OCI-LY1 (cell line): Measurements from ENCODE around the gene ATIC.

Experiments
- H2AFZ ChIP-seq: fragments of 200-600 bp; sonication (generic), shearing (Covaris generic); 2 replicates; pipeline ENCODE4 v1.6.0; 2014; ENCODE audit warnings: antibody characterized with exemption, mild to moderate bottlenecking, low read length
- H3F3A ChIP-seq: fragments of 200-600 bp; sonication (generic), shearing (Covaris generic); 2 replicates; pipeline ENCODE4 v1.6.0; 2014; ENCODE audit warnings: mild to moderate bottlenecking, antibody characterized with exemption, low read length, moderate library complexity; ENCODE audit not compliant: insufficient read depth
- H3K27ac ChIP-seq: fragments of 200-600 bp; sonication (generic); 2 replicates; pipeline ENCODE4 v1.5.1; 2014; ENCODE audit warnings: low read length, mixed run types, mild to moderate bottlenecking, low read depth; ENCODE audit not compliant: poor library complexity, severe bottlenecking
- H3K27me3 ChIP-seq: fragments of 200-600 bp; sonication (generic); 2 replicates; pipeline ENCODE4 v1.6.0; 2014; ENCODE audit warnings: antibody characterized with exemption, mild to moderate bottlenecking, low read length, moderate library complexity; ENCODE audit not compliant: insufficient read depth
- H3K36me3 ChIP-seq: fragments of 200-600 bp; sonication (generic); 2 replicates; pipeline ENCODE4 v1.6.1; 2014; ENCODE audit warnings: mild to moderate bottlenecking, antibody characterized with exemption, low read length, moderate library complexity, mixed read lengths; ENCODE audit not compliant: insufficient read depth
- H3K4me1 ChIP-seq: fragments of 200-600 bp; sonication (generic); 2 replicates; pipeline ENCODE4 v1.5.1; 2014; ENCODE audit warnings: mild to moderate bottlenecking, low read length, moderate library complexity; ENCODE audit not compliant: insufficient read depth, severe bottlenecking
- H3K4me2 ChIP-seq: fragments of 200-600 bp; sonication (generic), shearing (Covaris generic); 2 replicates; pipeline ENCODE4 v1.6.1; 2014; ENCODE audit warnings: low read length
- H3K4me3 ChIP-seq: fragments of 200-600 bp; sonication (generic); 2 replicates; pipeline ENCODE4 v1.5.1; 2014; ENCODE audit warnings: low read length, low read depth, mild to moderate bottlenecking, mixed read lengths; ENCODE audit not compliant: poor library complexity, severe bottlenecking
- H3K79me2 ChIP-seq: fragments of 200-600 bp; shearing (Covaris generic); 2 replicates; pipeline ENCODE4 v1.6.1; 2016; ENCODE audit warnings: mixed run types, low read length, mixed read lengths; ENCODE audit not compliant: insufficient read depth
- H3K9ac ChIP-seq: fragments of 200-600 bp; sonication (generic), shearing (Covaris generic); 2 replicates; pipeline ENCODE4 v1.6.1; 2014; ENCODE audit warnings: mild to moderate bottlenecking, low read length, mixed read lengths
- H3K9me2 ChIP-seq: fragments of 200-600 bp; sonication (generic), shearing (Covaris generic); 2 replicates; pipeline ENCODE4 v1.6.1; 2014; ENCODE audit warnings: low read depth, mild to moderate bottlenecking, low read length, mixed read lengths
- H3K9me3 ChIP-seq: fragments of 200-600 bp; shearing (Covaris generic); 2 replicates; pipeline ENCODE4 v1.6.1; 2014; ENCODE audit warnings: low read length, mixed read lengths
- H4K20me1 ChIP-seq: fragments of 200-600 bp; sonication (generic), shearing (Covaris generic); 2 replicates; pipeline ENCODE4 v1.6.0; 2016; ENCODE audit warnings: mild to moderate bottlenecking, low read length; ENCODE audit not compliant: insufficient read depth
- EZH2 ChIP-seq: fragments of 200-600 bp; sonication (generic), shearing (Covaris generic); IDR thresholded peaks from 2 replicates; pipeline ENCODE4 v1.8.0; 2017; ENCODE audit warnings: borderline replicate concordance, mixed run types, mild to moderate bottlenecking, antibody characterized with exemption, low read length, moderate library complexity, mixed read lengths
- TF ChIP-seq, protein P1 (sequence below): fragments of 200-600 bp; sonication (generic), shearing (Covaris generic); IDR thresholded peaks from 2 replicates; pipeline ENCODE4 v1.5.1; 2017; ENCODE audit warnings: mild to moderate bottlenecking, antibody characterized with exemption, low read length, moderate library complexity, mixed read lengths

Gene ATIC

DNA sequence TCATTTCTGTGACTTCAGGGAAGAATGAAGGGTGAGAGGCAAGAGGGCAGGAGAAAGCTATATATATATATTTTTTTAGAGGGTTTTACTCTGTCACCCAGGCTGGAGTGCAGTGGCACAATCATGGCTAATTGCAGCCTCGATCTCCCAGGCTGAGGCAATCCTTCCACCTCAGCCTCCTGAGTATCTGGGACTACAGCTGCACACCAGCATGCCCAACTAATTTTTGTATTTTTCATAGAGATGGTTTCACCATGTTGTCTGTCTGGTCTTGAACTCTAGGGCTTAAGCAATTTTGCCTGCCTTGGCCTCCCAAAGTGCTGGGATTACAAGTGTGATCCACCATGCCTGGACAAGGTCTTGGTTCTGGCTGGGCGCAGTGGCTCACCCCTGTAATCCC is 3.4 kb downstream of the ATIC start:
- no peak overlapping the region for H3K27ac ChIP-seq
- peaks cover 28% of the 10 kb centered on the region for H3K4me1 ChIP-seq
- H3K4me2 ChIP-seq = no peak overlapping the region

DNA sequence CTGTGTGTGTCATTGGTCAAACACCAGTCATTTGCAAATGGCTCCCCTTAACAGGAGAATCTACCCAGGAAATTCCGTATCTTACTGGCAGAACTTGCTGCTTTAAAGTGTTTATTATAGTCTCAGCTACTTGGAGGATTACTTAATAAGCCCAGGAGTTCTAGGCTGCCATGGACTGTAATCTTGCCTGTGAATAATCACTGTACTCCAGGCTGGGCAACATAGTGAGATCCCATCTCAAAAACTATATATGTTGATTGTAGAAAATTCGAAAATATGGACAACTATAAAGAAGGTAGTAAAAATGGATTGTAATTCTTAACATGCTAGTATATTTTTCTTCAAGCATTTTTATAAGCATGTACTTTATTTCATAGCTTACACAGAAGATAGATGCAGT is 4.5 kb downstream of the ATIC start:
- no peak for TF ChIP-seq EZH2
- TF ChIP-seq, protein P1, sequence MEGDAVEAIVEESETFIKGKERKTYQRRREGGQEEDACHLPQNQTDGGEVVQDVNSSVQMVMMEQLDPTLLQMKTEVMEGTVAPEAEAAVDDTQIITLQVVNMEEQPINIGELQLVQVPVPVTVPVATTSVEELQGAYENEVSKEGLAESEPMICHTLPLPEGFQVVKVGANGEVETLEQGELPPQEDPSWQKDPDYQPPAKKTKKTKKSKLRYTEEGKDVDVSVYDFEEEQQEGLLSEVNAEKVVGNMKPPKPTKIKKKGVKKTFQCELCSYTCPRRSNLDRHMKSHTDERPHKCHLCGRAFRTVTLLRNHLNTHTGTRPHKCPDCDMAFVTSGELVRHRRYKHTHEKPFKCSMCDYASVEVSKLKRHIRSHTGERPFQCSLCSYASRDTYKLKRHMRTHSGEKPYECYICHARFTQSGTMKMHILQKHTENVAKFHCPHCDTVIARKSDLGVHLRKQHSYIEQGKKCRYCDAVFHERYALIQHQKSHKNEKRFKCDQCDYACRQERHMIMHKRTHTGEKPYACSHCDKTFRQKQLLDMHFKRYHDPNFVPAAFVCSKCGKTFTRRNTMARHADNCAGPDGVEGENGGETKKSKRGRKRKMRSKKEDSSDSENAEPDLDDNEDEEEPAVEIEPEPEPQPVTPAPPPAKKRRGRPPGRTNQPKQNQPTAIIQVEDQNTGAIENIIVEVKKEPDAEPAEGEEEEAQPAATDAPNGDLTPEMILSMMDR = no peak
- Histone ChIP-seq H2AFZ (no peak overlapping the region), H3K36me3 (peaks cover 84% of the 10 kb centered on the region), H3K4me2 (no peak overlapping the region), H3K27me3 (no peaks in the 10 kb centered on the region), H4K20me1 (no peaks in the 10 kb centered on the region), H3K79me2 (peaks cover 38% of the 10 kb centered on the region), H3K9me2 (no peaks in the 10 kb centered on the region), H3K27ac (no peak overlapping the region), H3K4me3 (no peak overlapping the region), H3K9ac (no peak overlapping the region), H3K9me3 (no peaks in the 10 kb centered on the region), H3K4me1 (peaks cover 22% of the 10 kb centered on the region), H3F3A (no peaks in the 10 kb centered on the region)

More for the DNA sequence above, 3.4 kb downstream of the ATIC start:
- Histone ChIP-seq H3K9ac (no peak overlapping the region), H3K4me3 (no peak overlapping the region), H3F3A (no peaks in the 10 kb centered on the region), H3K9me3 (no peaks in the 10 kb centered on the region), H3K36me3 (peaks cover 74% of the 10 kb centered on the region), H3K79me2 (peaks cover 35% of the 10 kb centered on the region), H2AFZ (no peak overlapping the region), H3K9me2 (no peaks in the 10 kb centered on the region), H3K27me3 (no peaks in the 10 kb centered on the region), H4K20me1 (no peaks in the 10 kb centered on the region)
- TF ChIP-seq, protein P1 = no peak
- no peak for TF ChIP-seq EZH2

DNA sequence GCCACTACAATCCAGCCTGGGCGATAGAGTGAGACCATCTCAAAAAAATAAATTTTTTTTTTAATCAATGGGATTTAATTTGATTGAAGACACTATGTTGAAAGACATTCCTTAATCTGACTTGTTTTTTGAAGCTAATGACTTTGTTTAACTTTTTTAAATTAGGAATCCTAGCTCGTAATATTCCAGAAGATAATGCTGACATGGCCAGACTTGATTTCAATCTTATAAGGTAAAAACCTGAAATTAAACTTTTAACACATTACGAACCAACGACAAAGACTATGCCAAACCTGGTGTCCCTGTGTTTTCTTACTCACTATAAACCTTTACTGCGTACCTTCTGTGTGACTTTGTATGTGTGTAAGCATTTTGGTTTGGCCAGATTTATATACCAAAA is 7.6 kb downstream of the ATIC start:
- no peak overlapping the region for H3K4me3 ChIP-seq
- H3K27ac ChIP-seq = no peak overlapping the region
- H3K9ac ChIP-seq = no peak overlapping the region
- H3K36me3 ChIP-seq = peaks cover 95% of the 10 kb centered on the region
- no peak overlapping the region for H2AFZ ChIP-seq
- TF ChIP-seq EZH2 = no peak
- H3K4me2 ChIP-seq = no peak overlapping the region
- peaks cover 5% of the 10 kb centered on the region for H3K4me1 ChIP-seq
- H3K9me3 ChIP-seq = no peaks in the 10 kb centered on the region
- peaks cover 4% of the 10 kb centered on the region; the same call in 1 of the 2 replicates for H4K20me1 ChIP-seq
- H3K79me2 ChIP-seq = peaks cover 43% of the 10 kb centered on the region
- no peaks in the 10 kb centered on the region for H3K9me2 ChIP-seq
- H3F3A ChIP-seq = no peaks in the 10 kb centered on the region
- H3K27me3 ChIP-seq = no peaks in the 10 kb centered on the region

DNA sequence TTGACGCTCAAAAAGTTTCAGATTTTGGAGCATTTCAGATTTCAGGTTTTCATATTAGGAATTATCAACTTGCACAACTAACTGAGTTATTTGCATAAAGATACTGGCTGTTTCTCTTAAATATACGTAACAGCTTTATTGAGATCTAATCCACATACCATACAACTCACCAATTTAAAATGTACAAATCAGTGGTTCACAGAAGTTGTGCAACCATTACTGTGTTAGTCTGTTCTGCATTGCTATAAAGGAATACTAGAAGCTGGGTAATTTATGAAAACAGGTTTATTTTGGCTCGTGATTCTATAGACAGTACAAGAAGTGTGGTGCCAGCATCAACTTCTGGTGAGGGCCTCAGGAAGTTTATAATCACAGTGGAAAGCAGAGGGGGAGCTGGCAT is 8.2 kb downstream of the ATIC start:
- H3K27me3 ChIP-seq = no peaks in the 10 kb centered on the region
- H3F3A ChIP-seq = no peaks in the 10 kb centered on the region
- peaks cover 95% of the 10 kb centered on the region for H3K36me3 ChIP-seq
- H3K79me2 ChIP-seq = peaks cover 49% of the 10 kb centered on the region
- H3K9ac ChIP-seq = no peak overlapping the region
- H3K9me2 ChIP-seq = no peaks in the 10 kb centered on the region
- H3K9me3 ChIP-seq = no peaks in the 10 kb centered on the region
- TF ChIP-seq, protein P1 = no peak
- no peak for TF ChIP-seq EZH2
- no peak overlapping the region for H3K4me3 ChIP-seq
- H4K20me1 ChIP-seq = peaks cover 4% of the 10 kb centered on the region; the same call in 1 of the 2 replicates
- H2AFZ ChIP-seq = no peak overlapping the region
- H3K4me1 ChIP-seq = no peaks in the 10 kb centered on the region
- H3K4me2 ChIP-seq = no peak overlapping the region
- no peak overlapping the region for H3K27ac ChIP-seq
